Measurements from ENCODE around the gene OBSCN.

- TF ChIP-seq EZH2 (IDR thresholded peaks at IDR 0.05; ENCODE audit: insufficient read depth, poor library complexity, severe bottlenecking) (no peak), EZH2phosphoT487 (IDR thresholded peaks at IDR 0.05; ENCODE audit: insufficient read depth, low read depth) (no peak)
These were observed 189.2 kb downstream of the OBSCN start for GRCh38 chr1:228396770-228397662.
